ENCODE results near the gene PPRC1.

GRCh38 chr10:102170602-102171001, 37.8 kb downstream of the PPRC1 start:
- TF ChIP-seq, protein P1, sequence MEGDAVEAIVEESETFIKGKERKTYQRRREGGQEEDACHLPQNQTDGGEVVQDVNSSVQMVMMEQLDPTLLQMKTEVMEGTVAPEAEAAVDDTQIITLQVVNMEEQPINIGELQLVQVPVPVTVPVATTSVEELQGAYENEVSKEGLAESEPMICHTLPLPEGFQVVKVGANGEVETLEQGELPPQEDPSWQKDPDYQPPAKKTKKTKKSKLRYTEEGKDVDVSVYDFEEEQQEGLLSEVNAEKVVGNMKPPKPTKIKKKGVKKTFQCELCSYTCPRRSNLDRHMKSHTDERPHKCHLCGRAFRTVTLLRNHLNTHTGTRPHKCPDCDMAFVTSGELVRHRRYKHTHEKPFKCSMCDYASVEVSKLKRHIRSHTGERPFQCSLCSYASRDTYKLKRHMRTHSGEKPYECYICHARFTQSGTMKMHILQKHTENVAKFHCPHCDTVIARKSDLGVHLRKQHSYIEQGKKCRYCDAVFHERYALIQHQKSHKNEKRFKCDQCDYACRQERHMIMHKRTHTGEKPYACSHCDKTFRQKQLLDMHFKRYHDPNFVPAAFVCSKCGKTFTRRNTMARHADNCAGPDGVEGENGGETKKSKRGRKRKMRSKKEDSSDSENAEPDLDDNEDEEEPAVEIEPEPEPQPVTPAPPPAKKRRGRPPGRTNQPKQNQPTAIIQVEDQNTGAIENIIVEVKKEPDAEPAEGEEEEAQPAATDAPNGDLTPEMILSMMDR (conservative IDR thresholded peaks at IDR 0.05; ENCODE audit: low read depth in 2 of 2): no peak
- TF ChIP-seq, protein P2, sequence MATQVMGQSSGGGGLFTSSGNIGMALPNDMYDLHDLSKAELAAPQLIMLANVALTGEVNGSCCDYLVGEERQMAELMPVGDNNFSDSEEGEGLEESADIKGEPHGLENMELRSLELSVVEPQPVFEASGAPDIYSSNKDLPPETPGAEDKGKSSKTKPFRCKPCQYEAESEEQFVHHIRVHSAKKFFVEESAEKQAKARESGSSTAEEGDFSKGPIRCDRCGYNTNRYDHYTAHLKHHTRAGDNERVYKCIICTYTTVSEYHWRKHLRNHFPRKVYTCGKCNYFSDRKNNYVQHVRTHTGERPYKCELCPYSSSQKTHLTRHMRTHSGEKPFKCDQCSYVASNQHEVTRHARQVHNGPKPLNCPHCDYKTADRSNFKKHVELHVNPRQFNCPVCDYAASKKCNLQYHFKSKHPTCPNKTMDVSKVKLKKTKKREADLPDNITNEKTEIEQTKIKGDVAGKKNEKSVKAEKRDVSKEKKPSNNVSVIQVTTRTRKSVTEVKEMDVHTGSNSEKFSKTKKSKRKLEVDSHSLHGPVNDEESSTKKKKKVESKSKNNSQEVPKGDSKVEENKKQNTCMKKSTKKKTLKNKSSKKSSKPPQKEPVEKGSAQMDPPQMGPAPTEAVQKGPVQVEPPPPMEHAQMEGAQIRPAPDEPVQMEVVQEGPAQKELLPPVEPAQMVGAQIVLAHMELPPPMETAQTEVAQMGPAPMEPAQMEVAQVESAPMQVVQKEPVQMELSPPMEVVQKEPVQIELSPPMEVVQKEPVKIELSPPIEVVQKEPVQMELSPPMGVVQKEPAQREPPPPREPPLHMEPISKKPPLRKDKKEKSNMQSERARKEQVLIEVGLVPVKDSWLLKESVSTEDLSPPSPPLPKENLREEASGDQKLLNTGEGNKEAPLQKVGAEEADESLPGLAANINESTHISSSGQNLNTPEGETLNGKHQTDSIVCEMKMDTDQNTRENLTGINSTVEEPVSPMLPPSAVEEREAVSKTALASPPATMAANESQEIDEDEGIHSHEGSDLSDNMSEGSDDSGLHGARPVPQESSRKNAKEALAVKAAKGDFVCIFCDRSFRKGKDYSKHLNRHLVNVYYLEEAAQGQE (IDR thresholded peaks at IDR 0.05; ENCODE audit: unreplicated experiment): no peak
- no peak for TF ChIP-seq POLR2AphosphoS5 (IDR thresholded peaks at IDR 0.05; ENCODE audit: low read depth)
- TF ChIP-seq EZH2 (IDR thresholded peaks at IDR 0.05; ENCODE audit: low read depth, unreplicated experiment): no peak
- TF ChIP-seq EZH2phosphoT487 (IDR thresholded peaks at IDR 0.05; ENCODE audit: unreplicated experiment): no peak
- TF ChIP-seq CREB1 (CRISPR knock-in tag; IDR thresholded peaks at IDR 0.05; ENCODE audit: low read depth): no peak
- no peak for TF ChIP-seq ZNF331 (CRISPR knock-in tag; IDR thresholded peaks at IDR 0.05; ENCODE audit: low read depth)
